Right lobe of liver (tissue), 6 donors: ENCODE results near the gene TMEM271. TPM values are rescaled to one million over a fixed set of nuclear protein-coding genes. Genes with fewer than 3 reads are reported as not detected.

ENCODE experiments used
- ATAC-seq, 4 donors: fragments of 200-7000 bp; cut with Tn5 transposase; one replicate each; pipeline ENCODE4 v1.9.1; 2020; ENCODE audit warnings: mild to moderate bottlenecking in 4 of 4, moderate library complexity in 4 of 4
- DNase-seq, 3 donors: peaks; one replicate each; pipeline ENCODE4 v3.0.0-alpha.2; 2020
- H3K27ac ChIP-seq, 3 donors: fragments of 200-600 bp; one replicate each; pipeline ENCODE4 v1.8.0; 2022
- H3K27me3 ChIP-seq, 2 donors: fragments of 200-600 bp; one replicate each; pipeline ENCODE4 v1.8.0; 2022
- H3K36me3 ChIP-seq, 4 donors: fragments of 200-600 bp; sonication (generic) in 1 of 4; one replicate each; pipeline versions ENCODE4 v1.5.1 to v1.8.0; 2017 to 2022; ENCODE audit warnings: control low read depth in 1 of 4
- H3K4me1 ChIP-seq, 4 donors: fragments of 200-600 bp; sonication (generic) in 1 of 4; one replicate each; pipeline versions ENCODE4 v1.5.1 to v1.8.0; 2017 to 2022; ENCODE audit warnings: control low read depth in 1 of 4
- H3K4me3 ChIP-seq, 3 donors: fragments of 200-600 bp; one replicate each; pipeline ENCODE4 v1.8.0; 2022
- H3K9me3 ChIP-seq, 4 donors: fragments of 200-600 bp; sonication (generic) in 1 of 4; one replicate each; pipeline versions ENCODE4 v1.5.1 to v1.8.0; 2017 to 2022; ENCODE audit warnings: control low read depth in 1 of 4
- POLR2A ChIP-seq: fragments of 450-650 bp; IDR thresholded peaks from one replicate; pipeline ENCODE4 v1.6.1; 2017; ENCODE audit warnings: antibody characterized with exemption, mild to moderate bottlenecking
- WGBS: methylation state at CpG from one replicate; pipeline ENCODE4 v1.1.6; 2018; ENCODE audit warnings: low coverage, low lambda C conversion rate; ENCODE audit not compliant: insufficient coverage; ENCODE audit errors: missing lambda C conversion rate; 5-methylcytosine and 5-hydroxymethylcytosine counted together
- intact Hi-C, 2 donors: fragments of 100-400 bp; cut with DNase I; formaldehyde crosslinking; loops; one replicate each; pipeline versions ENCODE4 v1.11.2 to v1.14.1; 2022
- total RNA-seq, 6 experiments: library from RNA; depleted of rRNA in 2 of 6; stranded (reverse); fragments of >200 nt in 2 of 6; fragmentation: NEBNext Ultra II Directional in 3 of 6; extraction: Animal tissue kit (Norgen Biotek cat#: 25700) in 3 of 6; gene quantifications; one replicate each; pipeline versions ENCODE4 v1.1.0 to v1.2.4, GENCODE V29; 2016 to 2023
- TF ChIP-seq, protein P1 (sequence below), 4 donors: fragments of 200-600 bp in 3 of 4; fragments of 450-650 bp in 1 of 4; IDR thresholded peaks; one replicate each; pipeline versions ENCODE4 v1.5.1 to v1.8.0; 2016 to 2022; ENCODE audit warnings: antibody characterized with exemption in 4 of 4, mild to moderate bottlenecking in 2 of 4
- donor health status: DM: no; HTN: yes; CAD: no.
- donor health status: DM: no; HTN: no; CAD: no.
- donor health status: DM: no; HTN: no; CAD: no.
- donor health status: DM: no; HTN: yes; CAD: no.
- donor health status: DM: no; HTN: yes; CAD: no.

Gene TMEM271
- total RNA-seq, 6 experiments from 2014 or later = not detected

DNA sequence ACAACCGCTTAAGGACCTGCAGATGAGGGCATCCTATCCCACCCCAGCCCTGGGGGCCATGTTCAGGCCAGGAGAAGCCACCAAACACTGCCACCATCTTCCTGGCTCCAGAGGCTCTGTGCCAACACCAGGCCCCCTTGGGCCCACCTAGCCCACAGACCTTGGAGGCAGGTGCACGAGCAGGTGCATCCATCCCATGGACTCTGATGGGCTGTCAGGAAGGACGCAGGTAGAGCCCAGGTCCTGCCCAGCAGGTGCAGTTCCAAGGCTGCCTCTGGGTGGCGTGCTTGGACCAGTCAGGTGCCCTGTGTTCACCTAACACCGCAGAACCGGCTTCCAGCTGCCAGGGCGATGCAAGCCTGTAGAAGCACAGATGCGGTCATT is 26.5 kb upstream of the TMEM271 start:
- ATAC-seq = peak; percentile 25 to 93 (median 66)

DNA sequence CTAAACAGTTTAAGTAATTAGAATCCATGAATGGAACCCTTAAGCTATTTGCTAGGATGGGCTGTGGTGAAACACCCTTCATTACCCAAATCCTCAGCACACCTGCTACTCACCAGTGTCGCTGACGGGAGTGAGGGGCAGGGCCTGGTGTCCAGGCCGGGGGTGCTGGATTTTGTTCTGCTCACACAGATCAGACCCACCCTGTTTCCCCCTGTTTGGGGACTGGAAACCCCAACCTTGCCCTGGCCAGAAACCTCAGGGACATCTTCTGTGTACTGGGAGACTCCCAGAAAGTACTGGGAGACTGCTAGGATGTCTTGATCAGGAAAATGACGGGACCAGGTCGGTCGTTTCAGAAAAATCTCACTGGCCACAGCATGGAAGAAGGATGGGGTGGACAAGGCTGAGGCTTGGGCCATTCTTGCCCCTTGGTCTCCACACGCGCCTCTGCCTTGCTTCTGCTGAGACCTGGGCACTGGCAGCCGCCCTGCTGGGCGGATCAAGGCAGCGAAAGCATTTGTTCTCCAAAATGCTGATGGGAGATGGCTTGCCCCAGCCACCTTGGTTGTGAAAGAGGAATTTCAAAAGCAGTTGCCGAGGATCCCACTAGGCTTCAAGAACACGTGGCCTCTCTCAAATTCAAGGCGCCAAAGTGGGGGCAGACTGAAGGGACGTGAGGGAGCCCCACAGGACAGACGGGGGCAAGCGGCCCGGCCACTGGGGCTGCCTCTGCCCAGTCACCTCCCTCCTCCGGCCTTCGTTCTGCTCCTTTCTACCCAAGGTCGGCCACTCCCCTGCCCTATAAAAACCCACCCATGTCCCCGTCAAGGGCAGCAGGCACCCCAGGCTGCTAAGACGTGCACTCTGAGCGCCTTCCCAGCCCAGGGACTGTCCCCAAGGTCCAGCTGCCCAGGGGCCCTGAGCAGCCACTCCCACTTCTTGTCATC is 25.8 kb upstream of the TMEM271 start:
- 69% methylated on average over 8 of the region's 24 CpGs for WGBS
- Histone ChIP-seq H3K9me3 (no peaks in the 10 kb centered on the region), H3K27me3 (no peaks in the 10 kb centered on the region), H3K27ac (no peak overlapping the region), H3K4me1 (no peaks in the 10 kb centered on the region), H3K4me3 (no peak overlapping the region), H3K36me3 (no peaks in the 10 kb centered on the region)
- peak in 1 of 4 donors; percentile 18 for ATAC-seq
- intact Hi-C loops = no loop called here
- TF ChIP-seq POLR2A = no peak
- TF ChIP-seq, protein P1, sequence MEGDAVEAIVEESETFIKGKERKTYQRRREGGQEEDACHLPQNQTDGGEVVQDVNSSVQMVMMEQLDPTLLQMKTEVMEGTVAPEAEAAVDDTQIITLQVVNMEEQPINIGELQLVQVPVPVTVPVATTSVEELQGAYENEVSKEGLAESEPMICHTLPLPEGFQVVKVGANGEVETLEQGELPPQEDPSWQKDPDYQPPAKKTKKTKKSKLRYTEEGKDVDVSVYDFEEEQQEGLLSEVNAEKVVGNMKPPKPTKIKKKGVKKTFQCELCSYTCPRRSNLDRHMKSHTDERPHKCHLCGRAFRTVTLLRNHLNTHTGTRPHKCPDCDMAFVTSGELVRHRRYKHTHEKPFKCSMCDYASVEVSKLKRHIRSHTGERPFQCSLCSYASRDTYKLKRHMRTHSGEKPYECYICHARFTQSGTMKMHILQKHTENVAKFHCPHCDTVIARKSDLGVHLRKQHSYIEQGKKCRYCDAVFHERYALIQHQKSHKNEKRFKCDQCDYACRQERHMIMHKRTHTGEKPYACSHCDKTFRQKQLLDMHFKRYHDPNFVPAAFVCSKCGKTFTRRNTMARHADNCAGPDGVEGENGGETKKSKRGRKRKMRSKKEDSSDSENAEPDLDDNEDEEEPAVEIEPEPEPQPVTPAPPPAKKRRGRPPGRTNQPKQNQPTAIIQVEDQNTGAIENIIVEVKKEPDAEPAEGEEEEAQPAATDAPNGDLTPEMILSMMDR (IDR thresholded peaks at IDR 0.05) = no peak
- peak in 1 of 3 donors; percentile 12 for DNase-seq

More for the DNA sequence above, 26.5 kb upstream of the TMEM271 start:
- Histone ChIP-seq H3K27ac (no peak overlapping the region), H3K4me3 (no peak overlapping the region), H3K4me1 (no peaks in the 10 kb centered on the region), H3K9me3 (no peaks in the 10 kb centered on the region), H3K27me3 (no peaks in the 10 kb centered on the region), H3K36me3 (no peaks in the 10 kb centered on the region)
- WGBS = 0% methylated on average over 1 of the region's 8 CpGs
- intact Hi-C loops = no loop called here
- peak in 2 of 3 donors; percentile 42 to 68 for DNase-seq
- TF ChIP-seq, protein P1 (IDR thresholded peaks at IDR 0.05) = peak in 3 of 4 donors; percentile 7 to 64 (median 34)
- no peak for TF ChIP-seq POLR2A

DNA sequence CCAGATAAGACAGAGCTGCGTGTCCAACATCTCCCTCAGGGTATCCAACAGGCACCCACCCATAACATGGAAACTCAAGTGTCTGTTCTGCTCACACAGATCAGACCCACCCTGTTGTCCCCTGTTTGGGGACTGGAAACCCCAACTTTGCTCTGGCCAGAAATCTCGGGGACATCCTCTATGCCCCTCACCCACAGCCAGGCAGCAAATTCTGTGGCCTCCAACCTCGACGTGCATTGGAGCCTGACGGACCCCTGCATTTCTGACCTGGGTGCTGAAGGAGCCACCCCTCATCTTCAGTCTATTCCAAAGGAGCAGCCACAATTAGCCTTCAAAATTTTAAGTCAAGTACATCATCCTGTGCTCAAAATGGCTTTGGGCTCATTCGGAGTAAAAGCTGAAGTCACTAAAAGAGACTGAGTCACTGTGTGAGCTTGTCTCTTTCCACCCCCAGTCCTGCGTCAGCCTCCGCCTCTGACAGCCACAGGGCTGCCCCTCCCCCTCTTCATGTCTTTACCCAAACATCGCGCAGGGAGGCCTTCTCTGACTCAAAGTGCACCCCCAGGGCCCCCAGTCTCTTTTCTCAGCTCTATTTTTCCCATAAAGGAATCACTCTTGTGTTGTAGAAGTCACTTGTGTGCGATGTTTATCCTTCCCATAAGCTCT is 24.9 kb upstream of the TMEM271 start:
- Histone ChIP-seq H3K27me3 (no peaks in the 10 kb centered on the region), H3K9me3 (no peaks in the 10 kb centered on the region), H3K27ac (no peak overlapping the region), H3K4me3 (no peak overlapping the region), H3K4me1 (no peaks in the 10 kb centered on the region), H3K36me3 (no peaks in the 10 kb centered on the region)
- TF ChIP-seq, protein P1 (IDR thresholded peaks at IDR 0.05) = no peak
- no peak for TF ChIP-seq POLR2A
- WGBS = 42% methylated on average over 9 of the region's 11 CpGs
- intact Hi-C loops = no loop called here
- ATAC-seq (no peak), DNase-seq (peak in 1 of 3 donors; percentile 15)

DNA sequence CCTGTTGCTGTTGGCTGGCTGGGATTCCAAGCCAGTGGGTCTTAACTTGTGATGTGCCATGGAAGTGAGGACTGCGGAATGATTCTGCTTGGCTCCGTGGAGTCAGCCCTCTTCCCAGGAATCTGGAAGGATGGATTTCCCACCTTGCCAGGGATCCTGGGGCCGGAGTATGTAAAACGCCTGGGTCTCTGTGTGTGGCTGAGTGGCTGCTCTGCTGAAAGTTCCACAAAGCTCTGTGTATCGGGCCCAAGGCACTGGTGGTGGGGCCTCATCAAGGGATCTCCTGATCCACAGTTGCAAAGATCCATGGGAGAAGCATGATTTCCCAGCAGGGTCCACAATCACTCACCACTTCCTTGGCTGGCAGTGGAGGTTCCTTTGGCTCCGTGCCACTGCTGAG is 24.1 kb upstream of the TMEM271 start:
- TF ChIP-seq, protein P1 (IDR thresholded peaks at IDR 0.05) = no peak
- no peak for TF ChIP-seq POLR2A
- Histone ChIP-seq H3K36me3 (no peaks in the 10 kb centered on the region), H3K27ac (no peak overlapping the region), H3K9me3 (no peaks in the 10 kb centered on the region), H3K4me1 (no peaks in the 10 kb centered on the region), H3K4me3 (no peak overlapping the region), H3K27me3 (no peaks in the 10 kb centered on the region)
- intact Hi-C loops = no loop called here
- DNase-seq (peak in 1 of 3 donors; percentile 31), ATAC-seq (no peak)
- no CpG with 5 or more reads among the region's 6 CpGs for WGBS
